HG03354 (cell line): ENCODE results near the gene CAMK1D.

ENCODE experiments used
- ATAC-seq: cut with Tn5 transposase; IDR thresholded peaks from one replicate; pipeline ENCODE4 v1.9.1; 2021; ENCODE audit warnings: mild to moderate bottlenecking; ENCODE audit not compliant: unreplicated experiment, poor library complexity, severe bottlenecking

Gene CAMK1D

GRCh38 chr10:12364559-12364958 lies 15.2 kb downstream of the CAMK1D start:
- no peak for ATAC-seq

GRCh38 chr10:12367272-12367671 lies 17.9 kb downstream of the CAMK1D start:
- no peak for ATAC-seq

GRCh38 chr10:12369982-12370381 lies 20.6 kb downstream of the CAMK1D start:
- no peak for ATAC-seq

- no peak for ATAC-seq
These were observed 23.5 kb downstream of the CAMK1D start for GRCh38 chr10:12372846-12373245.

GRCh38 chr10:12375076-12375504 lies 25.7 kb downstream of the CAMK1D start:
- no peak for ATAC-seq

GRCh38 chr10:12376211-12376610 lies 26.9 kb downstream of the CAMK1D start:
- no peak for ATAC-seq

- ATAC-seq, result no peak
These were observed 28.4 kb downstream of the CAMK1D start for GRCh38 chr10:12377658-12378290.

GRCh38 chr10:12380999-12381398 lies 31.7 kb downstream of the CAMK1D start:
- no peak for ATAC-seq

- ATAC-seq, result no peak
These were observed 32.3 kb downstream of the CAMK1D start for GRCh38 chr10:12381536-12382156.

- ATAC-seq, result no peak
These were observed 32.8 kb downstream of the CAMK1D start for GRCh38 chr10:12382157-12382548.

GRCh38 chr10:12382956-12383531 lies 33.7 kb downstream of the CAMK1D start:
- ATAC-seq, result no peak

GRCh38 chr10:12384906-12385305 lies 35.6 kb downstream of the CAMK1D start:
- ATAC-seq, result no peak

- ATAC-seq, result no peak
These were observed 38.3 kb downstream of the CAMK1D start for GRCh38 chr10:12387561-12388210.

- no peak for ATAC-seq
These were observed 39.3 kb downstream of the CAMK1D start for GRCh38 chr10:12388671-12389070.

- ATAC-seq, result no peak
These were observed 39.9 kb downstream of the CAMK1D start for GRCh38 chr10:12389154-12389734.

GRCh38 chr10:12390733-12391132 lies 41.4 kb downstream of the CAMK1D start:
- ATAC-seq, result no peak

- ATAC-seq, result no peak
These were observed 41.9 kb downstream of the CAMK1D start for GRCh38 chr10:12391206-12391605.

- no peak for ATAC-seq
These were observed 44.5 kb downstream of the CAMK1D start for GRCh38 chr10:12393831-12394230.

- ATAC-seq, result no peak
These were observed 45.1 kb downstream of the CAMK1D start for GRCh38 chr10:12394241-12395033.

GRCh38 chr10:12396093-12396492 lies 46.7 kb downstream of the CAMK1D start:
- ATAC-seq, result no peak
